Measurements from ENCODE around the gene ANTXR2.
A peak's percentile ranks its signal among the peaks of the same experiment; 100 is the strongest.

ANTXR2 gene

DNA sequence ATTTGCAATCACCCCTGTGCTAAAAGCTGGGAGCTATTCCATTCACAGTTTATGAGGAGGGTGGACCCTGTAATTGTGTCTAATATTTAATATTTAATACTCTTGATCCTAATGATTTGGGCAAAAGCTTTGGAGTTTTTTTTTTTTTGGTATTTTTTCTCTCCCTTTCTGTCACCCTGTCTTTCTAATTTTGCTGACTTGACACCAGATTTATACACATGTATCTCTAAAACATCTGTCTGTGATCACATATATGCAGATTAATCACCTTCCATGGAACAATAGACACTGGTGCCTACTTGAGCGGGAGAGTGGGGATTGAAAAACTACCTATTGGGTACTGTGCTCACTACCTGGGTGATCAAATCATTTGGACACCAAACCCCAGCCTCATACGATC is 18.7 kb upstream of the ANTXR2 start:
- DNase-seq, result no peak

DNA sequence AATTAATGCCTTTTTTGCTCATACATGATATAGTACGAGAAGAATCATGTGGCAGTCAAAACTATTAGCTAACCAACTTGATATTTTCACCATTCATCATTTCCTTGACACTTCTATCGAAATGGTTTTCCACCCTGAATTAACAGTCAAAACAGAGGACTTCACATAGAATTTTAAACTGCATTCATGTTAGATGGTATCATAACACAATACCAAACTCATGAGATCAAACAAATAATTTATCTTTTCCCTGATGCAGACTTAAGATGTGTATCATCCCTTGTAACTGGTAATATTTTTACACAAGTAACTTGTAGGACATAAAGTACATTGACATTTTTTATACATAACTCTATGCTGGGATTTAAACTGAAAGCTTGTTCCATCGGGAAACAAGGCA is 18.2 kb upstream of the ANTXR2 start:
- DNase-seq, result no peak

DNA sequence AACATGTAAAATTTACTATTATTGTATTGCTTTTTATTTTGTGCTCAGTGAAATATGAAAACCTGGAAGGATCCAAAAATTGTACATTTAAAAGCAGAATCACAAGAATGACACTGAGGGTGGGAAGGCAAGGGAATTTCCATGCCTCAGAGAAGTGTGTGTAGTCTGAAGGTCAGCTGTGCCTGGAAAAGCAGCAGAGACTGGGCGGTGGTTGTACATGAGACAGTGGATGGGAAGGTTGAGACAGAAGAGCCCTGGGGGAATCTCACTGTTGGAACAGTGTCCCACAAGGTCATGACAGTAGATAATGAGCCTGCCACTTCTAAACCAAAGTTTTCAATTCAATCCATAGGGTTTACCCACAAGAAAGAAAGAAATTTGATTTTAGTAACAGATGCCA is 17.1 kb upstream of the ANTXR2 start:
- no peak for DNase-seq

DNA sequence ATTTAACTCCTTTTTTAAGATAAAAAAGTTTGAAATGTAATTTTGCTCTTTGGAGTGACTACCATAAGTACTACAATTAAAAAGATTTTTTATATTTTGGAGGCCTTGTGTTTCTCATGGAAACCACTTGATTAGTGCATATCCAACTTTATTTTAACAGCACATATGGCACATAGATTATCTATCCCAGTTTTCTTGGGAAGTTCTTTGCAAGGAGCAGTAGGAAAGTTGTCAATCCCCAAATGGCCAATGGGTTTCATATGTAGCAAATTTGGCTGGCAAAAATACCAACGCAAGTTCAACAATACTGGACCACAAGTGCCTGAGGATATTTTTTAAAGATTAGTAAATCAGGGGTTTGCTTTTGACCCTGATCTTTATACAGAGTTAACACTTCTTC is 15.4 kb upstream of the ANTXR2 start:
- DNase-seq, result no peak

DNA sequence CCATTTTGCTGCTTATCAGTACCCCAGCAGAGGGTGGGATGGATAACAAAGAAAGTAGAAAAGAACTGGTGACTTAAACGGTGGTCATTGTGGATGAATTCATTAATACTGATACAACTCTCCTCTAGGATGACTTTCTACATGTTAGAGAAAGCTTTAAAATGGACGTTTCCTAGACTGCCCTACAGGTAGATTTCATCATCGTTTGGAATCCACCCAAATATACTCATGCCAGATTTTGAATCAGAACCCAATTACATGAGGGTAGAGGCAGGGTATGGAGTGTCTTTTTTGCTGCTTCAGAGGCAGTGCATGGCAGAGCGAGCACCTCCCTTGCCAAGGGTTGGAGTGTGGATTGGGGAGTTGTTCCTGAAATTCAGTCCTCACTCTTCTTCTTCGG is 13.3 kb upstream of the ANTXR2 start:
- no peak for DNase-seq

DNA sequence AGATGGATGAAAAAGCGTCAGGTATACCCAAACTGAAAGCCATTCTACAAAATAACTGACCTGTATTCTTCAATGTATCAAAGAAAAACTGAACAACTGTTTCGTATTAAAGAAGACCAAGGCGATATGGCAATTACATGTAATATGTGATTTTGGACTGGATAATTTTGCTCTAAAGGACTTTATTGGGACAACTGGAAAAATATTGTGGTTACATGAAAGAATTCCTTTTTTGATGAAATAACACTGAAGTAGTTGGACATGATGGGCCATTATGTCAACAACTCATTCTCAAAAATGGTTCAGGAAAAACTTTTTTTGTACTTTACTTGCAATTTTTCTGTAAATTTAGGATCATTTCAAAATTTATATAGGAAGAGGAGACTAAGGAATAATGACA is 12.1 kb upstream of the ANTXR2 start:
- DNase-seq, result no peak

DNA sequence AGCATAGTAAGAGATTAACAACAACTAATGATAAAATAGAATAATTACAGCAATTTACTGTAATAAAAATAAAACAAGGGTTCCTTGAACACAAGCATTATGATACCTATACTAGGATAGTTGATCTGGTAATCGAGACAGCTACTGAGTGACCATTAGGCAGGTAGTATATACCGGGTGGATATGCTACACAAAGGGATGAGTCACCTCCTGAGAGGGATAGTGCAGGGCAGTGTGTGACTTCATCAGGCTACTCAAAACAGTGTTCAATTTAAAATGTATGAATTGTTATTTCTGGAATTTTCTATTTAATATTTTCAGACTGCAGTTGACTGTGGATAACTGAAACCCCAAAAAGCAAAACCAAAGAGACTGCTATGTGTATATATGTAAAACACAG is 9.7 kb upstream of the ANTXR2 start:
- DNase-seq, result no peak

DNA sequence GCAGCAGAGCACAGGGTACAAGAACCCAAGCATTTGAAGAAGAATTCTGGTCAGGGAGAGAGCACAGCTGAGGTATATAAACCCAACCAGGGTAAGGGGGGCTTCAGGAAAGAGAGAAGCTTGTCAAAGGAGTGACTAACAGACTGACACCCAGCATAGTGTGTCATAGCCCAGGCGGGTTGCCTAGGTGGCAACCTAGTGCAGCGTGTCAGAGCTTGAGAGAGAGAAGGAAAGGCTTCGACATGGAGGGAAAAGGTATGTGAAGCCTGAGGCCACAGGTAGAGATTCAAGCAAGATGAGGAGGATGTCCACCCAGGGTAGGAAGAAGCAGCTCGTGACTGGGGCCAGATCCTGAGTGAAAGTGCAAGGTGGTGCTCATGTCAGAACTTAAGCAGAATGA is 8.5 kb upstream of the ANTXR2 start:
- DNase-seq, result no peak

DNA sequence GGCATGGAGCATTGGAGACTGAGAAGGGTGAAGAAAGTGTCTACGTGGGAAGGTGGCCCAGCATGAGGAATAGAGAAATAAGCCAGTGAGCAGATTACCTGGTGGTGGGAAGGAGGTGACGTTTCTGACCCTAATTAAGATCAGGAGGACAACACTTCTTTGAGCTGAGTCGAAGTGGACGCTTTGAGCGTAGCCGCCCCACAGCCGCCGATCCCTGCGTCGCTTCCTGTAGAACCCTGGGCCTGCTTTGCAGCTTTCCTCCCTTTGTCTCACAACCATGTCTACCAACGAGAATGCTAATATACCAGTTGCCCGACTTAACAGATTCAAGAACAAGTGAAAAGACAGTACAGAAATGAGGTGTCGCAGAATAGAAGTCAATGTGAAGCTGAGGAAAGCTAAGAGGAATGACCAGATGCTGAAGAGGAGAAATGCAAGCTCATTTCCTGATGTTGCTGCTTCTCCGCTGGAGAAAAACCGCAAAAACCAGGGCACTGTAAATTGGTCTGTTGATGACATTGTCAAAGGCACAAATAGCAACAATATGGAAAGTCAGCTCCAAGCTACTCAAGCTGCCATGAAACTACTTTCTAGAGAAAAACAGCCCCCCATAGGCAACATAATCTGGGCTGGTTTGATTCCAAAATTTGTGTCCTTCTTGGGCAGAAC is 6.4 kb upstream of the ANTXR2 start:
- DNase-seq, result no peak

DNA sequence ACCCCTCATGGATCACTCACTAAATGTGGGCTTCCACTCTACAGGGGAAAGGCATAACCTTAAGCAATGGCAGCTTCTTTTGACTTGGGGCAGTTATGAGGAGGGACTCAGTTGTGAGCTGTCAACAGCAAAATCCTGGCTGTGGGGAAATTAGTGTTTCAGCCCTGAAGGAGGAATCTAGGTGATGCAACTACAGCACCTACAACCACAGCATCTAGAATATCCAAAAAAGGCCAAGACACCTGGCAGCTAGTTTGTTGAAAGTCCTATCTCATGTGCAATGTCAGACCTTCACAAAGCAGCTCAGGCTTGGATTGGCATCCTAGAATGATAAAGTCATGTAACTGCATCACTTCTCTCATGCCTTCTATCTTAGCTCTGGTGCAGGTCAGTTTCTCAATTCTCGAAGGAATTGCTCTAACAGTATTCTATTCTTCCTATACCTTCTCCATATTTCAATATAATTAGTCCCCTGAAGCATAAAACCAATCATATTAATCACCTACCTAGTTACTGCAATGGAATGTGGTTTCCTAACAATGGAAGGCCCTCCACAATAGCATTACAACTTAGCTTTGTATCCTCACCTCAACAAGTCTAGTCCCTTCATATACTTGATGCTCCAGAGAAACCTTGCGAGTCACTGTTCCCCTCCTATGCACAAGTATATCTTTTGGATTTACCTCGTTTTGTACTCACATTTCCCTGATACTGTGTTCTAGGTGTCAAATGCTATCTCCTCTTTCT is 5.5 kb upstream of the ANTXR2 start:
- no peak for DNase-seq

DNA sequence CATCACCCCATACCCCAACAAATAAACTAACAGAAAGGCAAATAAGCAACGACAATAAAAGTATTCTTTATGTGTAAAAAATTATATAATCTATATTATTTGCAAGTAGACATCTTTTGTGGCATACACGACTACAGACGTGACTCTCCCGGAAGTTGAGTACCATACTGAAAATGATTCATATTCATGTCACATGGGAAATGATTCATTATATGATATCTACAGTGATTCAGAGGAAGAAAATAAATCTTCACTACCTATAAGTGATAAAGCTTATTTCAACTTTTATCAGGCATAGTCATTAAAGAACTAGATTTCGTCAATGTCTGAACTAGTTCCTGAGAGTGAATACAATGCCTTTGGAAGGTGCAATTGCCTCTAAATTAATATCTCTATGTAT is 4.6 kb upstream of the ANTXR2 start:
- no peak for DNase-seq

DNA sequence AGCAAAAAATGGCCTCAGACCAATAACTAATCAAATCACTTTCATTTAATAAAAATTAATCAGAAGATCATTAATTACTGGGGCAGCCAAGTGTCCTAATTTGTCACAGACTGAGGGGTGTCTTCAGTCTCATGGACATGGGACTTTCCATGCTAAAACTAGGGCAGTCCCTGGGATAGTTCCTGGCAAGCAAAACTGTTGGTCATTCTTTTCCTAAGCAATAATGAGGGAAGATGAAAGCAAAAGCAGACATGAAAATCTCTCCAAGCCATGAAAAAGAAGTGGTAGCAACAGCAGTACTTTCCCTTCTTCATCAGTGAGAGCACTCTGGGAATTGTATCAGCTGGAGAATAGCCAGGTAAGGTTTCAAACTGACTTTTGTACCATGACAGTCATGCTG is 3.7 kb upstream of the ANTXR2 start:
- no peak for DNase-seq

DNA sequence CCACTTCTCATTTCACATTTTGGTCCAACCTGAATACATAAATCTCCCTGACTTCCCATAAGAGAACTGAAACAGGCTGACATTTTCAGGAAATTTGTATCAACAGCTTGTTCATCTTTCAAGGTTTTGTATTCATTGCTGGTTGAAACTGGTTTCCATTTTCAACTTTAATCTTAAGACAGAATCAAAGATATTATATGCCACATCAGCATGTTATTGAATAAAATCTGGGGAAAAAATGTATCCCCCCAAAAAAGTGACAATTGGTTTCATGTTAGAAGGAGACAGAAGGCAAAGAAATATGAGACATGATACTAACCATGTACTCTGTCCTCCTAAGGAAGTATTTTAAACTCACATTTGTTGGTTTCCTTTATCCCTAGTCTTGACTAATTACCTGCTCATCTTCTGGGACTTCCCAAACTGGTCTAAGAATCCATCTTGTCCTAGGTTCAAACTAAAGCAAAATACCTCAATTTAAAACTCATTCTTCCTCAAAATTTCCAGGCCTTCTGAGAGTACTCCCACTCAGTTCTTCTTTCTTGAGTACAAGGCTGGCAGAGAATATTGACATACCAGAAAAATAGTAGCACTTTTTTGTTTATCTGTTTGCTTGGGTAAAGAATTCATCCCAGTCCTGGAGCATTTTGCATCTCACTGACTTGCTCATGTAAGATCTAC is 3.1 kb upstream of the ANTXR2 start:
- no peak for DNase-seq

DNA sequence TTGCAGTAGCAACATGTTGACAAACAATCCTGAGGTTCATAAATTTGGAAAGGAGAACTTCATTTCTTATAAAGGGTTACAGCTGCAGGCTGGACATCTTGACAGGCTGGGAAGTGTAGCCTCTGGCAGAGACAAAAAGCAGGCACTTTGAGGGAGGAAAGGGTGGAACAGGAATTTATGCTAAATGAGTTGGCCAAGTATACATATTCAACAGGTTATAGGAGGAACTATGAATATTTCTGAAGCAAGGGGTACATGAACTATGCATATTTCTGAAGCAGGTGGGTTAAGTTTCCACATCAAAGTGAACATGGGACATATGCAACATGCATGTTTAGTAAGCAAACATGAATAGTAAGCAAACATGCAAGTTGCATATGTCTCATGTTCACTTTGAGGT is 1.6 kb upstream of the ANTXR2 start:
- no peak for DNase-seq

DNA sequence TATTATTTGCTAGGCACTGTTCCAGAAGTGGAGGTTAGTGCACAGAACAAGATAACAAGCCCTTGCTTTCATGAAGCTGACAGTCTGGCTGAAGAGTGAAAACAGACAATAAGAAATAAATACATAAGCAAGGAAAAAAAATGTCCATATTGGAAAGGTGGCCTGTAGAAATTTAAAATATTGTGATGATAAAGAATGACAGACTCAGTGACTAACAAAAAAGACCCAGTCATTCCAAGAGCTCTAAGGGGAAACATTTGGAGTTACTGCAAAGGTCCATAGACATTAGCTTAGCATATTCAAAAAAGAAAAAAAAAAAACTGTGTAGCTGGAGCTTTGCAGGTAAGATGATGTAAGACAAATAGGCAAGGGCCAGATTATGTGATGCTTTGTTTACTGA is 1.0 kb upstream of the ANTXR2 start:
- DNase-seq, result no peak

DNA sequence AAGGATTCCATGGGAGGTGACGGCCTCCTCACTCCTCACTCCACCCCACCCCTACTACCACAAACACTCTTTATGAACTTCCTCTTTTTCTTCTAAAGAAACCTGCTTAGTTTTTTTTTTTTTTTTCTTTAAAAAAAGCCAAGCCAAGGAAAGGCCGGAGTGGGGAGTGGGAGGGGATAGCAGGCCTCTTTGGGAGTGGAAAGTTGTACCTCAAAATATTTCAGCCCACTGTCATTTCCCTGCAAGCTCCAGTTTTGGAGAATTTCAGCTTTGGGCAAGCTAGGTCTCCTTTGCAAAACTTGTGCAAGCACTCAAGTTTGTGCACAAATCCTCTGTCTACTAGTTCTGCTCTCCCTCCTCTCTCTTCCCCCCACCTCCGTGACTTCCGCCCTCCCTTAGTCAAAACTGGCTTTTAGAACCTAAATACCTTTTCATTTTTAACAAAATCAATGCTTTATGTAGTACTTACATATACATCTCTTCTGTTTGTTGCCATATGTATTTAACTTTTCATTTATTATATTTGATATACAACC is 512 bp upstream of the ANTXR2 start:
- peak; percentile 98 for DNase-seq

DNA sequence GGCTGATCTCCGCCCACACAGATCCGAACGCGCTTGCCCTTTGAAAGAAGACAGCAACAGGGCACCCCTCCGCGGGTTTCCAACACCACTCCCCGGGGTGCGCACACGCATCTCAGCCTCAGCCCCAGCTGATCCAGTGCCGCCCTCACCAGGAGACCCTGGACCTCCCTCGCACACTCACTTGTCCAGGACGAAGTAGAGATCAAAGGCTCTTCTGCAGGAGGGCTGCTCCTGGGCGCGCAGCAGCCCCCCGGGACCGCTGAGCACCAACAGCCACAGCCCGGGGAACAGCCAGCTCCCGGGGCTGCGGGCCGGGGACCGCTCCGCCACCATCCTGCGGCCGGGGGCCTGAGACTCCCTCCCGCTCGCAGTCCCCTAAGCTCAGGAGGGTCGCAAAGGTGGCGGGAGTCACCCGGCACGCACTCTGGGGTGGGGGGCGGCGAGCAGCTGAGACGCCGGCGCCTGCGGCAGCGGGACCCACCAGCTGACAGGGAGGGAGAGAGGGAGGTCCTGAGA is 743 bp downstream of the ANTXR2 start:
- peak; percentile 48 to 62 for DNase-seq

DNA sequence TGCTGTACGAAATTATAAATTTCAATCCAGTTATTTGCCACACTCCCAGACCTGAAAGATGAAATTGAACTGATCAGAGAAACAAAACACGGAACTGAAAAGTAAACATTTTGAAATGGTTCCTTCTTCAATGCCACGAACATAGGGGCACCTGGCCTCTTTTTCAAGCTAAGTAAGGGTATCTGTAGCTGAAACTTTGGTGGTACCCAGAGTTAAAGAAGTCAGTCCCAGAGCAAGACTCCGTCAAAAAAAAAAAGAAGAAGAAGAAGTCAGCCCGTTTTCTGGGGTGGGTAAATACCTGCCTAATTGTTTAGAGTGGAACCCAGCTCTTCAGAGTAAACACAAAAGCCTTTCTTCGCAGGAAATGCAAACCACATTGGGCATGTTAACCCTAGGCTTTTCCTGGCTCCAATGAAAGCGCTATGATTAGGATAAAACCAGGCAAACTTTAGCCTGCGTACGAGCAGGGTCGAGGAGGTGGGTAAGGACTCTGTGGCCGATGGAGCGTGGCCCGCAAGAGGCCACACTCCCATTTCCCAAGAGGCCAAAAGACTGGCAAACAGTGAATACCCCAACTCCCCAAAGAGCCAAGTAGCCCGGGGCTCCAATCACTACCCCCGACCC is 1.3 kb downstream of the ANTXR2 start:
- peak in 1 of 2 experiments; percentile 38 for DNase-seq

DNA sequence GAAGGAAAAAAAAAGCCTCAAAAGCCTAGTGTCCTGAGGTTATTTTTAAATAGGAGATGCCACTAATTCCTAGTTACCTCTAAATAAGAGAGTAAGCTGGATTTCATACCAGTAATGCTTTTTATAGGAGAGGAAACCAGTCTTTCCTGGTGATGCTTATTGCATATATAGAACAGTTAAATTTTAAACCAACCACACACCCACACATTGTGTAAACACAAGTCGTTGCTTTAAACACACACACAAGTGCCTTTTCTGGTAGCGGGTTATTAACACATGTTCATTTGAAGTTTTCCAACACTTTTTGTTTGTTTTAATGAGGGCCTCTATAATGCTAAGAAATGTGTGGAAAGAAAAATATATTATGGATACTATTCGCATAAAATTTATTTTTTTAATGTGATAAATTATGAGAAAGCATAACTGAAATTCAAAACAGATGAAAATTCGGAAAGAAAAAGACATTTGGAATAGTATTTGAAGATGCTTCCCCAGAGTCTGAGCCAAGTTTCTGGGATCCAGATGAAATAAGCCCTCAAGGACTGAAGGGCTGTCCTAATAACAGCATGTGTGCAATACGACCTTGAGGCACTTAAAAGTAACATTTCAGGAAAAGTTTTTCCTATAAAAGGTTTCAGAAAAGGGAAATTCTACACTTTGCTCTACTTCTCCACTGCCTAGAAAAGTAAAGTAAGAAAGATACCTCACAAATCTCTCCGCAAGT is 2.0 kb downstream of the ANTXR2 start:
- peak in 1 of 2 experiments; percentile 16 for DNase-seq

DNA sequence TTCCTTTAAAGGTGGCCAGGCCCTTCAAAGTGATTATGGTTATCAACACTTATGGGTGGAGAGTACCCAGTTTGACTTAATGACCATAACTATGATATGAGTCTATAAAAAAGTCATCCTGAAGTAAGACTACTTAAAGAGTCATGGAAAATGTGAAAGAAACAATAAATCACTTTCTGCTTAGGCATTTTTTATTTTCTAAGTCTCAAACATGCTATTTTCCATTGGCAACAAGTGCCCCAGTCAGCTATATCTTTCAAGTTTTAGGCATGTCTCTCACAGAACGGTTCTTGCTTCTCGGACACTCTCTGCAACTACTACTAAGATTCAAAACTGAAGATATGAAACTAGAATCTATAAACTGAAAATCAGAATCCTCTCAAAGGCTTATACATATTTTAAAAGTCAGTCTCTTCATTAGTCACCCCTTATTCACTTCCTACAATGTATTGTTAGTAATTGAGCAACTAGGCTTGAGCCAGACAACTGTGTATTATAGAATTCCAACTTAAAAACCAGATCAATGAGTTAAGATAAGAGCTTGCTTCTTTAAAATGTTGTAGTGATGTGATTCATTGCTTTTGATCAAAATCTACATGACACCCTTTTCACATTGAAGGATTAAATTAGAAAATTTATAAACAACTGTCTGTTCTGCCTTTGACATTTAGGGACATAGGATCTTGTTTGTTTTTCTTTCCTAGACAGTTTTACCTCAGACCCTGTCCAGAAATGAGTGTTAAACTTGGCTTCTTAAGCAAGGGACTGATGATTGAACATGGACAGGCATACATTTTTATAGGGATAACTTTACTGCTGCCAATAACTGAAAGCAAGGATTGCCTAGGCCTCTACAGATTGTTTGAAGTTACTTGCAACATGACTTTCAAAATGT is 2.9 kb downstream of the ANTXR2 start:
- no peak for DNase-seq

DNA sequence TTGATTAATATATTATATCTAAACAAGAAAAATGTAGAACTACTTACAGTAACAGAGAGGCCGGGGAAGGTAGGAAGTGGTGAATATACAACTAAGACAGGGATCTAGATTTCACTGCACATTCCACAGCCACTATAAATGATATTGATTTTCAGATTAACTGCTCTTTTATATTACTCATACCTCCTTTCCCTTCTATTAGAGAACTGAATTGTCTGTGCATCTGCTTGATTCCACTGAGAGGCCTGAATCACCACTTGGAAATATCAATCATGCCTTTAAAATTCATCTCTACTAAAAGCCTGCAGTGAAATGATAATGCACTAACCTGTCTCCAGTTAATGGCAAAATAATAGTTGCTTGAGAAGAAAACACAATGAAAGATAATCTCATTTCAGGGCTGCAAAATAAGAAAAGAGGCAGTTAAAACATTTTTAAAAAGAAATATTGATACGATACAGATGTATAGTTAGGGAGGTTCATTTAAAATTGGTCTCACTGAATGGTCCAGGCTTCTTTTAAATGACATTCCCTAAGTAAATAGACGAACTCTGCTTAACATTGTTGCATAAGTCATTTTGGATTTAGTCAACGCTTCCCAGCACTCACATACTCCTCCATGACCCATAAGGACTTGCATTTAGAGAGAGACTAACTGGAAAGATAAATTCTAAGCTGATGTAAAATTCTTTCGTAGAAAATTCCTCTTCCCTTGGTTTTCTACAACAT is 3.8 kb downstream of the ANTXR2 start:
- no peak for DNase-seq
